Heart right ventricle (tissue), 16 donors: ENCODE data around the gene DENND6A. TPM values are rescaled to one million over a fixed set of nuclear protein-coding genes. Genes with fewer than 3 reads are reported as not detected.

Source experiments
- ATAC-seq, 8 donors: fragments of 200-7000 bp; cut with Tn5 transposase; one replicate each; pipeline ENCODE4 v1.9.1; 2020; ENCODE audit warnings: mild to moderate bottlenecking in 8 of 8, moderate library complexity in 8 of 8, moderate number of reproducible peaks in 1 of 8
- DNase-seq, 2 donors: peaks; one replicate each; pipeline ENCODE4 v3.0.0-alpha.2; 2020
- H3K27ac ChIP-seq, 10 donors: fragments of 200-600 bp; sonication (generic) in 2 of 10; one replicate each; pipeline versions ENCODE4 v1.5.0 to v1.8.0; 2020 to 2022; ENCODE audit warnings: mild to moderate bottlenecking in 3 of 10
- H3K27me3 ChIP-seq, 7 donors: fragments of 200-600 bp; one replicate each; pipeline ENCODE4 v1.8.0; 2021 to 2022; ENCODE audit warnings: mild to moderate bottlenecking in 2 of 7
- H3K36me3 ChIP-seq, 9 donors: fragments of 200-600 bp; sonication (generic) in 1 of 9; one replicate each; pipeline versions ENCODE4 v1.5.0 to v1.8.0; 2020 to 2022; ENCODE audit warnings: mild to moderate bottlenecking in 2 of 9
- H3K4me1 ChIP-seq, 9 donors: fragments of 200-600 bp; sonication (generic) in 1 of 9; one replicate each; pipeline versions ENCODE4 v1.5.0 to v1.8.0; 2020 to 2022; ENCODE audit warnings: mild to moderate bottlenecking in 4 of 9
- H3K4me3 ChIP-seq, 10 donors: fragments of 200-600 bp; sonication (generic) in 2 of 10; one replicate each; pipeline versions ENCODE4 v1.5.0 to v1.8.0; 2020 to 2022; ENCODE audit warnings: mild to moderate bottlenecking in 7 of 10, moderate library complexity in 2 of 10
- H3K9me3 ChIP-seq, 11 donors: fragments of 200-600 bp in 10 of 11; sonication (generic) in 2 of 11; one replicate each; pipeline versions ENCODE4 v1.5.0 to v1.8.0; 2013 to 2022; ENCODE audit warnings: mild to moderate bottlenecking in 2 of 11, control low read depth in 1 of 11, moderate library complexity in 1 of 11
- CTCF ChIP-seq, 9 donors: fragments of 200-600 bp; sonication (generic) in 2 of 9; IDR thresholded peaks; one replicate each; pipeline versions ENCODE4 v1.5.0 to v1.8.0; 2021 to 2022; ENCODE audit warnings: antibody characterized with exemption in 9 of 9, mild to moderate bottlenecking in 5 of 9, moderate library complexity in 1 of 9
- WGBS, 2 donors: extraction: QIAGEN DNeasy Blood & Tissue Kit; methylation state at CpG; one replicate each; pipeline ENCODE4 v1.1.7; 2013; ENCODE audit warnings: inconsistent platforms in 1 of 2; 5-methylcytosine and 5-hydroxymethylcytosine counted together
- intact Hi-C, 10 donors: fragments of 100-400 bp; cut with DNase I; formaldehyde crosslinking; loops; one replicate each; pipeline versions ENCODE4 v1.11.1 to v1.14.2; 2022
- polyA plus RNA-seq, 2 donors: library from polyadenylated mRNA; stranded (reverse); fragments of 200-250 nt; gene quantifications; one replicate each; pipeline ENCODE4 v1.2.3, GENCODE V29; 2013
- total RNA-seq, 10 donors: library from RNA; stranded (reverse); fragmentation: NEBNext Ultra II Directional in 3 of 10; extraction: Animal tissue kit (Norgen Biotek cat#: 25700) in 3 of 10; gene quantifications; one replicate each; pipeline versions ENCODE4 v1.2.1 to v1.2.4, GENCODE V29; 2021 to 2023
- donor health status: Arrhythmogenic right ventricular cardiomyopathy.
- donor health status: ischemic (EF 13 %, LVEDD 7.1; RV severe dilation, severe dysfunction).
- donor health status: healthy with polysubstance abuse.
- donor health status: DM: no; HTN: yes; CAD: no.
- donor health status: DM: no; HTN: no; CAD: no.
- donor health status: ischemic (EF 25% LVEDD 6.9; RV normal size, moderate dysfunction).
- donor health status: ischemic (EF 25% LVEDD 5.7; RV mildly dilated, moderate dysfunction).
- donor health status: healthy.
- donor health status: DM: yes; HTN: yes; CAD: no.
- donor health status: Ischemic cardiomyopathy.
- donor health status: ischemic (EF 35%, LVEDD 5.7; RV mildly dilated, moderate dysfunction).
- donor health status: nonischemic (EF 11% LVEDD 7.7; RV severe dilation, severe dysfunction).
- donor health status: DM: yes; HTN: yes; CAD: no.
- donor health status: PGD.
- donor health status: ischemic (EF 29% LVEDD 5.4; RV normal size, mild dysfunction).
- donor health status: nonischemic (EF 23%, LVEDD 6.1; RV moderate dilation, normal function).

The DENND6A gene
- total and polyA plus RNA-seq, 12 donors: 4.3 to 28.9 (median 18.8) TPM

- WGBS, 2 donors: 91 to 94% methylated on average over 9 of the region's 9 CpGs
- intact Hi-C loops: no loop called here
- Histone ChIP-seq H3K9me3 (no peaks in the 10 kb centered on the region), H3K27ac (peak overlapping the region in 1 of 10 donors; percentile 42), H3K36me3 (peaks cover 0 to 100% (median 30%) of the 10 kb centered on the region in 9 donors), H3K27me3 (no peaks in the 10 kb centered on the region), H3K4me3 (no peak overlapping the region), H3K4me1 (peaks cover 0 to 29% (median 16%) of the 10 kb centered on the region in 9 donors)
- no peak for ATAC-seq
- DNase-seq: no peak
- TF ChIP-seq CTCF (IDR thresholded peaks at IDR 0.05): no peak
Observed at GRCh38 chr3:57577801-57578200, 115.1 kb downstream of the DENND6A start.

DNA sequence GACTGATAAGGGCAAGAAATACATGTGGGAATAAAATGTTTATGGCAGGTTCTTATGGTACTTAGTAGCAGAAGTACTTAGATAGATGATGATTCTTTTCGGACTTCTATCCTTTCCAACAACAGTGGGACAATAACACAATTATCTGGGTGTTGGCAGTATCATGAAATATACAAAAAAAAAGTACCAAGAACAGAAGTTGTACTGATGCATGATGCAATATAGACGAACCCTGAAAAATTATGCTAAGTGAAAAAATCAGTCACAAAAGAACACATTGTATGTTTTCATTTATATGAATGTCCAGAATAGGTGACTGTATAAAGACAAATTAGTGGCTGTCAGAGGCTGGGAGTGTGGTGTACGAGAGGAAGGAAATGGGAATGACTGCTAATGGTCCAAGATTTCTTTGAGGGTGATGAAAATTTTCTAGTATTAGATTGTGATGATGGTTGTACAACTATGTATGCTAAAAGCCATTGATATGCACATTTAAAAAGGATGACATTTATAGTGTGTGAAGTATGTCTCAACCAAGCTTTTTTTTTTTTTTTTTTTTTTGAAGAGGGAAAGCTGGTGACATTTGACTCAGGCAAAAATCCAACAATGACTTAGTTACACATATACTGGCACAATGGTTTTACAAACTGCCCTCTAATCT is 116.8 kb downstream of the DENND6A start:
- peaks cover 0 to 100% (median 46%) of the 10 kb centered on the region in 9 donors for H3K36me3 ChIP-seq
- ATAC-seq (peak in 2 of 8 donors; percentile 27 to 33), DNase-seq (no peak)
- intact Hi-C loops: no loop called here
- no peak overlapping the region for H3K4me3 ChIP-seq
- 65 to 67% methylated on average over 3 of the region's 3 CpGs for WGBS, 2 donors
- no peaks in the 10 kb centered on the region for H3K9me3 ChIP-seq
- no peaks in the 10 kb centered on the region for H3K27me3 ChIP-seq
- peaks cover 0 to 24% (median 16%) of the 10 kb centered on the region in 9 donors for H3K4me1 ChIP-seq
- no peak for TF ChIP-seq CTCF (IDR thresholded peaks at IDR 0.05)
- H3K27ac ChIP-seq: peak overlapping the region in 7 of 10 donors; percentile 2 to 42 (median 5)

Other genes with a start within 250 kb of the DENND6A start
- gene DNAH12, start 148.7 kb downstream of the DENND6A start, total RNA-seq: under 1 TPM in 6 of 10 donors, not detected in 4; 0.02 to 0.19 (median 0.12) TPM
- gene DNAH12, start 148.7 kb downstream of the DENND6A start, polyA plus RNA-seq: under 1 TPM; 0.01 to 0.44 TPM
- gene PDE12, start 136.8 kb downstream of the DENND6A start, total RNA-seq: 10 to 100 TPM; 10.3 to 14.6 (median 12.9) TPM
- 1 to 10 TPM; 2.7 to 4.6 TPM for gene PDE12, start 136.8 kb downstream of the DENND6A start, polyA plus RNA-seq
- 10 to 100 TPM; 56.4 to 83.3 (median 73.7) TPM for gene ARF4, start 95.7 kb downstream of the DENND6A start, total RNA-seq
- 100 to 1,000 TPM in 1 of 2 donors, 10 to 100 TPM in 1; 25.7 to 130 TPM for gene ARF4, start 95.7 kb downstream of the DENND6A start, polyA plus RNA-seq
- gene SLMAP, start 63.2 kb upstream of the DENND6A start, total RNA-seq: 100 to 1,000 TPM; 198 to 724 (median 431) TPM
- gene SLMAP, start 63.2 kb upstream of the DENND6A start, polyA plus RNA-seq: 10 to 100 TPM; 65.8 to 79.8 TPM